Breast epithelium (tissue), 4 donors: ENCODE data around the gene CMTM7. TPM values are rescaled to one million over a fixed set of nuclear protein-coding genes. Genes with fewer than 3 reads are reported as not detected.

Experiments
- DNase-seq, 2 donors: peaks; one replicate each; pipeline ENCODE4 v3.0.0-alpha.2; 2019; ENCODE audit warnings: low spot score in 2 of 2
- H3K27ac ChIP-seq, 2 donors: fragments of 200-600 bp; sonication (generic) in 1 of 2; one replicate each; pipeline ENCODE4 v1.5.1; 2016 to 2019; ENCODE audit warnings: mild to moderate bottlenecking in 1 of 2
- H3K27me3 ChIP-seq, 2 donors: fragments of 200-600 bp; sonication (generic) in 1 of 2; one replicate each; pipeline versions ENCODE4 v1.5.1 to v1.6.0; 2017 to 2019; ENCODE audit warnings: control low read depth in 1 of 2, mild to moderate bottlenecking in 1 of 2
- H3K36me3 ChIP-seq: fragments of 200-600 bp; one replicate; pipeline ENCODE4 v1.5.1; 2019
- H3K4me1 ChIP-seq, 2 donors: fragments of 200-600 bp; sonication (generic); one replicate each; pipeline ENCODE4 v1.5.1; 2016 to 2019; ENCODE audit warnings: control low read depth in 1 of 2
- H3K4me3 ChIP-seq, 3 donors: fragments of 200-600 bp; sonication (generic); 1 replicate in 2 of 3; 2 replicates in 1 of 3; pipeline ENCODE4 v1.5.1; 2016 to 2019; ENCODE audit warnings: mild to moderate bottlenecking in 3 of 3, moderate library complexity in 2 of 3
- H3K9me3 ChIP-seq, 2 donors: fragments of 200-600 bp; sonication (generic) in 1 of 2; one replicate each; pipeline ENCODE4 v1.5.1; 2016 to 2019; ENCODE audit warnings: control low read depth in 1 of 2
- CTCF ChIP-seq, 3 donors: fragments of 450-650 bp; IDR thresholded peaks; one replicate each; pipeline ENCODE4 v1.5.1; 2016 to 2017; ENCODE audit warnings: antibody characterized with exemption in 3 of 3, mild to moderate bottlenecking in 3 of 3, moderate library complexity in 3 of 3
- POLR2A ChIP-seq: fragments of 450-650 bp; IDR thresholded peaks from one replicate; pipeline ENCODE4 v1.6.1; 2016; ENCODE audit warnings: antibody characterized with exemption, mild to moderate bottlenecking, moderate library complexity
- POLR2AphosphoS5 ChIP-seq, 3 donors: sonication (generic); formaldehyde crosslinking; IDR thresholded peaks; one replicate each; pipeline ENCODE4 v1.6.1; 2017; ENCODE audit warnings: antibody characterized with exemption in 3 of 3
- intact Hi-C: fragments of 100-400 bp; cut with DNase I; formaldehyde crosslinking; loops from one replicate; pipeline ENCODE4 v1.15.1; 2023; ENCODE audit warnings: low total_unique reads
- total RNA-seq, 3 donors: library from RNA; depleted of rRNA; stranded (reverse); fragments of >200 nt; gene quantifications; one replicate each; pipeline ENCODE4 v1.1.0, GENCODE V29; 2016

CMTM7 gene
- total RNA-seq, 3 donors from 2014 or later, result 16.8 to 111 (median 58.0) TPM

GRCh38 chr3:32443478-32443877 is 51.8 kb downstream of the CMTM7 start:
- H3K27me3 ChIP-seq, result no peaks in the 10 kb centered on the region
- TF ChIP-seq POLR2A, result no peak
- TF ChIP-seq CTCF (IDR thresholded peaks at IDR 0.05), result no peak
- no peak for TF ChIP-seq POLR2AphosphoS5 (IDR thresholded peaks at IDR 0.05)
- no peaks in the 10 kb centered on the region for H3K9me3 ChIP-seq
- H3K27ac ChIP-seq, result peak overlapping the region; percentile 39 to 41
- peaks cover 0 to 2% of the 10 kb centered on the region in 2 donors for H3K4me1 ChIP-seq
- intact Hi-C loops, result no loop called here
- no peaks in the 10 kb centered on the region for H3K36me3 ChIP-seq
- H3K4me3 ChIP-seq, result no peak overlapping the region
- DNase-seq, result peak in 1 of 2 donors; percentile 14

- Histone ChIP-seq H3K36me3 (no peaks in the 10 kb centered on the region), H3K27me3 (no peaks in the 10 kb centered on the region), H3K9me3 (no peaks in the 10 kb centered on the region), H3K27ac (peak overlapping the region in 1 of 2 donors; percentile 50), H3K4me3 (no peak overlapping the region), H3K4me1 (no peaks in the 10 kb centered on the region)
- TF ChIP-seq POLR2A (no peak), POLR2AphosphoS5 (IDR thresholded peaks at IDR 0.05) (no peak), CTCF (IDR thresholded peaks at IDR 0.05) (no peak)
- DNase-seq, result no peak
- intact Hi-C loops, result no loop called here
Measured at GRCh38 chr3:32447865-32448400, 56.3 kb downstream of the CMTM7 start.

DNA sequence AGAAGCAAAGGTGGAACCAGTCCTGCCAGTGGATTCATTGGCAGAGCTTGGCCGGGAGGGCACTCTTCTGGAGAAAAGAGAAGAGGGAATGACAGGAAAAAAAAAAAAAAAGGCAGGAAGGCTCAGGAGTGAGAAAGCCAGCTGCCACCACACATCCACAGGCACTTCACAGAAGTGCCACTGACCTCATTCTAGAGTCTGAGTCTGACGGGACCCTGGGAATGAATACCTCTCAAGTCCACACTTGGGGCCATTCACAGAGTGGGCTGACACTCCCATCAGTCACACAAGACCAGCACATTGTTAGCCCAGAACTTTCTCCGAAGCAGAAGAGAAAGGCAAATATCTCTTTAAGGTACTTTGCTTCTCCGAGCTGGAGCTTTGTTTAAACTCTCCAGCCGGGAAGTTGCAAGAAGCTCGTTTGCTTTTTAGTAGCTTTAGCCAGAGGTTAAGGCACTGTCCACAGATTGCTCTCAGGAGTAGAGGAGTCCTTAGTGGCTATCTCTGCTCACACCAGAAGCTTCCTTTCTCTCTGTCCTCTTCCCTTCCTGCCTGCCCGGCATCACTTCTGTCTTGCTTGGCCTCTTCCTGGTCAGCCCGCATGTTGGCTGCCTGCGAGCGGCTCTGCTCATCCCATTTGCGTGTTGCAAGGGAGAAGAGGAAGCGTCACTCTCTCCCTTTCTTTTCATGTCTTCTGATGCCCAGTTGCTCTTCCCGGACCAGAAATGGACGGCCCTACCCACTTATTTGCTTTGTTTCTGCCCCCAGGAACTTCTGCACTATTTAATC is 57.2 kb downstream of the CMTM7 start:
- H3K9me3 ChIP-seq, result no peaks in the 10 kb centered on the region
- H3K27ac ChIP-seq, result peak overlapping the region; percentile 41 to 50
- H3K36me3 ChIP-seq, result no peaks in the 10 kb centered on the region
- TF ChIP-seq CTCF (IDR thresholded peaks at IDR 0.05), result no peak
- no peak for TF ChIP-seq POLR2A
- no peak for TF ChIP-seq POLR2AphosphoS5 (IDR thresholded peaks at IDR 0.05)
- DNase-seq, result no peak
- no peaks in the 10 kb centered on the region for H3K27me3 ChIP-seq
- intact Hi-C loops, result no loop called here
- no peaks in the 10 kb centered on the region for H3K4me1 ChIP-seq
- no peak overlapping the region for H3K4me3 ChIP-seq

- TF ChIP-seq CTCF (IDR thresholded peaks at IDR 0.05) (no peak), POLR2A (no peak), POLR2AphosphoS5 (IDR thresholded peaks at IDR 0.05) (no peak)
- H3K27me3 ChIP-seq, result no peaks in the 10 kb centered on the region
- no peaks in the 10 kb centered on the region for H3K9me3 ChIP-seq
- H3K36me3 ChIP-seq, result no peaks in the 10 kb centered on the region
- no peak overlapping the region for H3K4me3 ChIP-seq
- no peaks in the 10 kb centered on the region for H3K4me1 ChIP-seq
- H3K27ac ChIP-seq, result no peak overlapping the region
- no peak for DNase-seq
- intact Hi-C loops, result no loop called here
Measured at GRCh38 chr3:32449691-32450090, 58.0 kb downstream of the CMTM7 start.

DNA sequence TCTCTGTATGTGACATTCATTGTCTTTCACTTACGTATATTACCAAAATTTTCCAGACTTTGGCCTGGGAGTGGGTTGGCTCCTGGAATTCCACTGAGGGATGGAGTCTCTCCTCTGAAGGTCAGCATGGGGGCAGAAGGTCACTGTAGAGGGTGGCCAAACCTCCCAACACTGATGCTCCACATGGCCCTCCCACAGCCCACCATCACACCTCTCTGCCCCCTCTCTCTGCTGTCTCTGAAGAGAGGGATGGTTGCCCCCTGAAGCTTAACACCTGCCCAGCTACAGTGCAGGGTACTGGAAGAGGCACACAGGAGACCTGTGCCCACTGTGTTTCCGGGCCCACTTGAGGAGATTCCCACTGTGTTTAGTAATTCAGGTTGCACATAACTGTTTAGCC is 58.8 kb downstream of the CMTM7 start:
- Histone ChIP-seq H3K4me1 (no peaks in the 10 kb centered on the region), H3K4me3 (no peak overlapping the region), H3K27ac (no peak overlapping the region), H3K9me3 (no peaks in the 10 kb centered on the region), H3K36me3 (no peaks in the 10 kb centered on the region), H3K27me3 (no peaks in the 10 kb centered on the region)
- intact Hi-C loops, result no loop called here
- no peak for DNase-seq
- TF ChIP-seq POLR2AphosphoS5 (IDR thresholded peaks at IDR 0.05) (no peak), POLR2A (no peak), CTCF (IDR thresholded peaks at IDR 0.05) (no peak)
